B cell (primary cell): ENCODE results near the gene MMRN2. TPM values are rescaled to one million over a fixed set of nuclear protein-coding genes. Genes with fewer than 3 reads are reported as not detected.

ENCODE experiments used
- ATAC-seq: fragments of 200-7000 bp; cut with Tn5 transposase; one replicate; pipeline ENCODE4 v1.10.0; 2021; ENCODE audit warnings: low read depth, mild to moderate bottlenecking, moderate number of reproducible peaks, moderate library complexity
- CTCF ChIA-PET: fragments of 350-600 bp; sonication (Branson Sonifier 250); formaldehyde crosslinking; loops from one replicate; lab custom pipeline; 2021; ENCODE audit warnings: antibody characterized with exemption, inconsistent platforms; lab: Charles Lee
- POLR2A ChIA-PET: fragments of 350-600 bp; sonication (Branson Sonifier 250); formaldehyde crosslinking; loops from one replicate; lab custom pipeline; 2021; ENCODE audit warnings: antibody characterized with exemption; lab: Charles Lee
- DNase-seq: peaks from one replicate; pipeline ENCODE4 v3.0.0; 2013
- H2AFZ ChIP-seq: 2 replicates; pipeline ENCODE4 v1.6.1; 2012; ENCODE audit warnings: mild to moderate bottlenecking, low read depth, low read length; ENCODE audit not compliant: insufficient read depth, poor library complexity, severe bottlenecking
- H3K27ac ChIP-seq, 2 donors: 1 replicate in 1 of 2; 2 replicates in 1 of 2; pipeline ENCODE4 v1.5.1; 2012 to 2013; ENCODE audit warnings: low read length in 2 of 2, mild to moderate bottlenecking in 2 of 2, moderate library complexity in 1 of 2
- H3K27me3 ChIP-seq, 4 experiments: fragments of 200-600 bp in 1 of 4; sonication (generic) in 1 of 4; replicated peaks in 1 of 4; 1 replicate in 2 of 4; 2 replicates in 2 of 4; pipeline versions ENCODE4 v1.6.1 to v1.7.0; 2013 to 2016; ENCODE audit warnings: low read length in 3 of 4, mild to moderate bottlenecking in 2 of 4, mixed read lengths in 1 of 4, moderate library complexity in 1 of 4; ENCODE audit not compliant: insufficient read depth in 4 of 4, control insufficient read depth in 3 of 4; ENCODE audit errors: control extremely low read depth in 1 of 4
- H3K36me3 ChIP-seq, 2 experiments: replicated peaks in 1 of 2; 1 replicate in 1 of 2; 2 replicates in 1 of 2; pipeline versions ENCODE4 v1.6.1 to v1.7.1; 2013; ENCODE audit warnings: low read length in 1 of 2; ENCODE audit not compliant: insufficient read depth in 2 of 2, control insufficient read depth in 1 of 2; ENCODE audit errors: control extremely low read depth in 1 of 2, extremely low read depth in 1 of 2
- H3K4me1 ChIP-seq, 2 donors: fragments of 200-600 bp in 1 of 2; sonication (generic) in 1 of 2; 1 replicate in 1 of 2; 2 replicates in 1 of 2; pipeline versions ENCODE4 v1.5.1 to v1.6.1; 2013 to 2017; ENCODE audit warnings: low read length in 2 of 2; ENCODE audit not compliant: control insufficient read depth in 2 of 2, insufficient read depth in 2 of 2
- H3K4me2 ChIP-seq: replicated peaks from 2 replicates; pipeline ENCODE3; 2012; ENCODE audit warnings: mild to moderate bottlenecking, low read depth, low read length; ENCODE audit not compliant: poor library complexity, severe bottlenecking
- H3K4me3 ChIP-seq, 5 experiments: fragments of 200-600 bp in 1 of 5; sonication (generic) in 1 of 5; 1 replicate in 3 of 5; 2 replicates in 2 of 5; pipeline versions ENCODE4 v1.5.1 to v1.7.0; 2011 to 2016; ENCODE audit warnings: low read length in 4 of 5, mild to moderate bottlenecking in 4 of 5, low read depth in 2 of 5, control low read depth in 1 of 5, moderate library complexity in 1 of 5; ENCODE audit not compliant: insufficient read depth in 1 of 5; ENCODE audit errors: control extremely low read depth in 1 of 5, extremely low read depth in 1 of 5
- H3K79me2 ChIP-seq: fragments of 200-600 bp; sonication (generic); one replicate; pipeline ENCODE4 v1.6.0; 2016; ENCODE audit warnings: low read length; ENCODE audit not compliant: control insufficient read depth, insufficient read depth
- H3K9ac ChIP-seq: fragments of 200-600 bp; sonication (generic); 2 replicates; pipeline ENCODE4 v1.6.1; 2017; ENCODE audit warnings: mild to moderate bottlenecking, low read length, moderate library complexity
- H3K9me3 ChIP-seq, 3 donors: one replicate each; pipeline versions ENCODE4 v1.6.1 to v1.7.1; 2013; ENCODE audit warnings: low read length in 2 of 3; ENCODE audit not compliant: control insufficient read depth in 2 of 3, insufficient read depth in 1 of 3; ENCODE audit errors: control extremely low read depth in 1 of 3
- H4K20me1 ChIP-seq: 2 replicates; pipeline ENCODE4 v1.6.0; 2012; ENCODE audit warnings: mild to moderate bottlenecking, low read length; ENCODE audit not compliant: insufficient read depth, control insufficient read depth, poor library complexity, severe bottlenecking
- H3K27ac Mint-ChIP-seq: one replicate; pipeline ENCODE4 v1.8.0; 2021; ENCODE audit warnings: mixed read lengths
- H3K27me3 Mint-ChIP-seq: one replicate; pipeline ENCODE4 v1.8.0; 2021; ENCODE audit warnings: mixed read lengths
- H3K4me1 Mint-ChIP-seq: one replicate; pipeline ENCODE4 v1.8.0; 2021; ENCODE audit warnings: mixed read lengths
- H3K4me3 Mint-ChIP-seq: one replicate; pipeline ENCODE4 v1.8.0; 2021; ENCODE audit warnings: mixed read lengths
- H3K9me3 Mint-ChIP-seq: one replicate; pipeline ENCODE4 v1.8.0; 2022; ENCODE audit warnings: mixed read lengths; ENCODE audit not compliant: insufficient read depth
- EZH2 ChIP-seq: IDR thresholded peaks from 2 replicates; pipeline ENCODE4 v1.6.1; 2012; ENCODE audit warnings: borderline replicate concordance, low read depth, mild to moderate bottlenecking, moderate library complexity, low read length; ENCODE audit not compliant: insufficient read depth, poor library complexity, severe bottlenecking
- WGBS: methylation state at CpG from one replicate; pipeline ENCODE4 v1.1.5; 2013; ENCODE audit warnings: missing lambda C conversion rate; ENCODE audit not compliant: insufficient coverage; 5-methylcytosine and 5-hydroxymethylcytosine counted together
- intact Hi-C: fragments of 100-400 bp; cut with micrococcal nuclease; formaldehyde crosslinking; loops from one replicate; pipeline ENCODE4 v1.10.0; 2022
- polyA plus RNA-seq: library from polyadenylated mRNA; depleted of rRNA; stranded (reverse); fragments of >200 nt; gene quantifications from 2 replicates; pipeline ENCODE4 v1.2.3, GENCODE V29; 2012
- total RNA-seq, 2 donors: library from RNA; stranded (reverse); fragments of 120-200 nt in 1 of 2; gene quantifications; 1 replicate in 1 of 2; 2 replicates in 1 of 2; pipeline versions ENCODE4 v1.2.3 to v1.2.4, GENCODE V29; 2013 to 2022
- TF ChIP-seq, protein P1 (sequence below): fragments of 200-600 bp; IDR thresholded peaks from one replicate; pipeline ENCODE4 v1.8.0; 2022; ENCODE audit warnings: antibody characterized with exemption, mild to moderate bottlenecking

The MMRN2 gene
- total and polyA plus RNA-seq, 2 donors (not counting 1 experiment from before 2014, with no cell fraction given) = 1.0 to 1.1 TPM

- Histone ChIP-seq H3K4me1 (peaks cover 0 to 3% of the 10 kb centered on the region in 2 donors), H3K27ac (no peak overlapping the region), H3K4me2 (no peak overlapping the region), H4K20me1 (no peaks in the 10 kb centered on the region), H3K9ac (no peak overlapping the region), H3K9me3 (peaks cover 0 to 5% (median 0%) of the 10 kb centered on the region in 3 donors), H2AFZ (no peak overlapping the region), H3K36me3 (no peaks in the 10 kb centered on the region), H3K27me3 (peaks cover 0 to 10% (median 0%) of the 10 kb centered on the region in 4 experiments), H3K79me2 (no peaks in the 10 kb centered on the region), H3K4me3 (no peak overlapping the region)
- TF ChIP-seq EZH2 = no peak
- TF ChIP-seq, protein P1, sequence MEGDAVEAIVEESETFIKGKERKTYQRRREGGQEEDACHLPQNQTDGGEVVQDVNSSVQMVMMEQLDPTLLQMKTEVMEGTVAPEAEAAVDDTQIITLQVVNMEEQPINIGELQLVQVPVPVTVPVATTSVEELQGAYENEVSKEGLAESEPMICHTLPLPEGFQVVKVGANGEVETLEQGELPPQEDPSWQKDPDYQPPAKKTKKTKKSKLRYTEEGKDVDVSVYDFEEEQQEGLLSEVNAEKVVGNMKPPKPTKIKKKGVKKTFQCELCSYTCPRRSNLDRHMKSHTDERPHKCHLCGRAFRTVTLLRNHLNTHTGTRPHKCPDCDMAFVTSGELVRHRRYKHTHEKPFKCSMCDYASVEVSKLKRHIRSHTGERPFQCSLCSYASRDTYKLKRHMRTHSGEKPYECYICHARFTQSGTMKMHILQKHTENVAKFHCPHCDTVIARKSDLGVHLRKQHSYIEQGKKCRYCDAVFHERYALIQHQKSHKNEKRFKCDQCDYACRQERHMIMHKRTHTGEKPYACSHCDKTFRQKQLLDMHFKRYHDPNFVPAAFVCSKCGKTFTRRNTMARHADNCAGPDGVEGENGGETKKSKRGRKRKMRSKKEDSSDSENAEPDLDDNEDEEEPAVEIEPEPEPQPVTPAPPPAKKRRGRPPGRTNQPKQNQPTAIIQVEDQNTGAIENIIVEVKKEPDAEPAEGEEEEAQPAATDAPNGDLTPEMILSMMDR = no peak
- intact Hi-C loops = no loop called here
- Mint-ChIP-seq H3K9me3 (no peaks in the 10 kb centered on the region), H3K27me3 (peaks cover 7% of the 10 kb centered on the region), H3K27ac (no peak overlapping the region), H3K4me3 (no peak overlapping the region), H3K4me1 (no peaks in the 10 kb centered on the region)
- ChIA-PET POLR2A (no interaction called here), CTCF (no interaction called here)
- ATAC-seq = no peak
- DNase-seq = no peak
These were observed 12.9 kb downstream of the MMRN2 start for GRCh38 chr10:86944471-86944870.

- no peak overlapping the region for H3K4me3 Mint-ChIP-seq
- H4K20me1 ChIP-seq = no peaks in the 10 kb centered on the region
- H3K4me1 Mint-ChIP-seq = no peaks in the 10 kb centered on the region
- no peak overlapping the region for H3K4me2 ChIP-seq
- H3K27ac Mint-ChIP-seq = no peak overlapping the region
- H3K9ac ChIP-seq = no peak overlapping the region
- peaks cover 0 to 4% of the 10 kb centered on the region in 2 donors for H3K4me1 ChIP-seq
- peaks cover 0 to 5% (median 0%) of the 10 kb centered on the region in 3 donors for H3K9me3 ChIP-seq
- H3K36me3 ChIP-seq = no peaks in the 10 kb centered on the region
- DNase-seq (no peak), ATAC-seq (no peak)
- peaks cover 7% of the 10 kb centered on the region for H3K27me3 Mint-ChIP-seq
- H3K27ac ChIP-seq = no peak overlapping the region
- no peak overlapping the region for H3K4me3 ChIP-seq
- H3K27me3 ChIP-seq = peaks cover 0 to 10% (median 0%) of the 10 kb centered on the region in 4 experiments
- TF ChIP-seq, protein P1 = no peak
- TF ChIP-seq EZH2 = no peak
- no peaks in the 10 kb centered on the region for H3K79me2 ChIP-seq
- ChIA-PET POLR2A (no interaction called here), CTCF (no interaction called here)
- no peaks in the 10 kb centered on the region for H3K9me3 Mint-ChIP-seq
- WGBS = 88% methylated on average over 4 of the region's 4 CpGs
- H2AFZ ChIP-seq = no peak overlapping the region
- intact Hi-C loops = no loop called here
These were observed 13.4 kb downstream of the MMRN2 start for GRCh38 chr10:86944031-86944419.
